GM12891 (cell line): Measurements from ENCODE around the gene AFF3.

ENCODE experiments used
- PAX5 ChIP-seq: IDR thresholded peaks from 2 replicates; pipeline ENCODE4 v1.6.1; 2011; ENCODE audit warnings: low read length, moderate library complexity, mild to moderate bottlenecking; ENCODE audit not compliant: insufficient read depth, severe bottlenecking
- POLR2A ChIP-seq: IDR thresholded peaks from 2 replicates; pipeline ENCODE4 v1.6.1; 2011; ENCODE audit warnings: low read depth, low read length, control low read depth

DNA sequence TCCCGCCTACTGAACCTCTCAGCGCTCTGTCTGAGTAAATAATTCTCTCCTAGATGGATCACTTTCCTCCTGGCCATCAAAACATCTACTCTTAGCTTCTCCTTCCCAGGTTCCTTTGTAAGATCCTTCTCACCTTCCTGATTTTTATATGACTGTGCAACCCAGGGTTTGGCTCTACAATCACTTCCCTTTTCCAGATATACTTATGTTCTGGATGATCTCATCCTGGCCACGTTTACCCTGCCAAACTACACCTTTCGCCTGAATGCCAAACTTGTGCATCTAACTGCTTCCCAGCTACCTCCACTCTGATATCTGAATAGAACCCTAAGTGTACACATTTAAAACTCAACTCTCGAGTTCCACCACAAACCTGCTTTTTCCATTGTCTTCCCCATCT is 362.1 kb downstream of the AFF3 start:
- no peak for TF ChIP-seq PAX5
- no peak for TF ChIP-seq POLR2A
